HEK293T (cell line): Measurements from ENCODE around the gene FGFR4.

Source experiments
- ARNT ChIP-seq: fragments of 450-650 bp; IDR thresholded peaks from 2 replicates; pipeline ENCODE4 v1.6.1; 2017; ENCODE audit warnings: mild to moderate bottlenecking
- BHLHE40 ChIP-seq: fragments of 450-650 bp; IDR thresholded peaks from 2 replicates; pipeline ENCODE4 v1.6.1; 2016; ENCODE audit warnings: mild to moderate bottlenecking, moderate library complexity, borderline replicate concordance
- CTBP1 ChIP-seq: fragments of 450-650 bp; IDR thresholded peaks from 2 replicates; pipeline ENCODE4 v1.6.1; 2016; ENCODE audit warnings: borderline replicate concordance
- ELF4 ChIP-seq: fragments of 450-650 bp; IDR thresholded peaks from 2 replicates; pipeline ENCODE4 v1.6.1; 2017; ENCODE audit warnings: antibody characterized with exemption
- FOXK2 ChIP-seq: fragments of 450-650 bp; IDR thresholded peaks from 2 replicates; pipeline ENCODE4 v1.6.1; 2016; ENCODE audit warnings: mild to moderate bottlenecking
- LEF1 ChIP-seq: fragments of 450-650 bp; IDR thresholded peaks from 2 replicates; pipeline ENCODE4 v1.6.1; 2017; ENCODE audit warnings: mild to moderate bottlenecking, borderline replicate concordance
- NFRKB ChIP-seq: fragments of 450-650 bp; IDR thresholded peaks from 2 replicates; pipeline ENCODE4 v1.6.1; 2016; ENCODE audit warnings: mild to moderate bottlenecking, moderate library complexity
- SP1 ChIP-seq: fragments of 450-650 bp; IDR thresholded peaks from 2 replicates; pipeline ENCODE4 v1.6.1; 2017
- TARDBP ChIP-seq: fragments of 450-650 bp; IDR thresholded peaks from 2 replicates; pipeline ENCODE4 v1.6.1; 2016
- TF ChIP-seq, protein P1 (sequence below): fragments of 450-650 bp; IDR thresholded peaks from 2 replicates; pipeline ENCODE4 v1.6.1; 2016

DNA sequence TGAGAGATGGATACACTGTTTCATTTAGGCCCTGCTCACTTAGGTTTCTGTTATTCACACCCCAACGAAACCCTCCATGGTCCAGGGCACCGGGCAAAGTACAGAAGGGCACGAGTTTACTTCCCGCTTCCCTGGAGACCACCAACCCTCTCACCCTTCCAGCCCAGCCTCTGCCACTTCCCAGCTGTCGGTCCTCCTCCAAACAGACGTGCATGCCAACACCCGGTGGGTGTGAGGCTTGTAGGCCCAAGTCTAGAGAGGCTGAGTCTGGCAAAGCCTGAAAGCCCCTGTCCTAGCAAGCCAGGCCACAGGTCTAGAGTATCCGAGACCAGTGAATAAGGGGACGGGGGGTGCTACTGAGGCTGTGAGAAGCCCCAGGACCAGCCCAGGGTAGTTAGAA, 7.1 kb upstream of the FGFR4 start:
- TF ChIP-seq ARNT (no peak), CTBP1 (no peak), SP1 (no peak), FOXK2 (no peak), TARDBP (no peak), BHLHE40 (no peak), NFRKB (no peak), LEF1 (no peak), ELF4 (no peak)
- TF ChIP-seq, protein P1, sequence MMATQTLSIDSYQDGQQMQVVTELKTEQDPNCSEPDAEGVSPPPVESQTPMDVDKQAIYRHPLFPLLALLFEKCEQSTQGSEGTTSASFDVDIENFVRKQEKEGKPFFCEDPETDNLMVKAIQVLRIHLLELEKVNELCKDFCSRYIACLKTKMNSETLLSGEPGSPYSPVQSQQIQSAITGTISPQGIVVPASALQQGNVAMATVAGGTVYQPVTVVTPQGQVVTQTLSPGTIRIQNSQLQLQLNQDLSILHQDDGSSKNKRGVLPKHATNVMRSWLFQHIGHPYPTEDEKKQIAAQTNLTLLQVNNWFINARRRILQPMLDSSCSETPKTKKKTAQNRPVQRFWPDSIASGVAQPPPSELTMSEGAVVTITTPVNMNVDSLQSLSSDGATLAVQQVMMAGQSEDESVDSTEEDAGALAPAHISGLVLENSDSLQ, result no peak
